ENCODE data around the gene GRIN1.

The GRIN1 gene

DNA sequence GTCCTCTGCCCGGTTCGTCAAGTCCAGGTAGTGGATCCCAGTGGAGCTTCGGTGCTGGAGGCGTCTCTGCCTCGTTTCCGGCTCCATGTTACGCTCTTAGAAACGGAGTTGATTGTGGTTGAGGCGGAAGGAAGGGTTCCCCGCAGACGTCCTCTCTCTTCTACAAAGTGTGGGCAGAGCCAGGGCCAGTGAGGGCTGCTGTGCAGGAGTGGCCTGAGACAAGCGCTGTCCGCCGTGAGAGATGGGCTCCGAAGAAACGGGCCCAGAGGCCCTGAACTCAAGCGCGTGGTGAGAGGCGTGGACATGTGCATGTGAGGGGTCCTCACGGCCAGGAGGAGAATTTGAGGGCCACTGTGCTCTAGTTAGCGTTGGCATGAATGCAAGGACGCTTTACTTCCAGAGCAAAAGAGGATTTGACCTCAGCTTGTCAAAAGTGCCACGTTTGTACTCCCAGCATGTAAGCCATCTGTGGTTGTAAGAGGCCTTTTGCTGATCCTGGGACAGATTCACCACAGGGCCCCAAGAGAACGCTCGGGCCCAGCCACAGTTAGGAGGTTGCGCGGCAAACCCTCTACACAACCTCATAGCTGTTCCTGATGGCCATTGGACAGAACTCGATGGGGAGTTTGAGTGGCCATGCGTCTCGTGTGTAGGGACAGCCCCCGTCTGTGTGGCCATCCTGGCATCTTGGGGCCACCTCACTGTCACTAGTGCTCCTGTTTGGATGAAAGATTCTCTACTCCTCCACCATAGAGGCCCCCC is 42.0 kb upstream of the GRIN1 start:
- Histone ChIP-seq H3K36me3 (ENCODE audit: control insufficient read depth in 2 of 2, insufficient read depth in 1 of 2, low read length in 2 of 2) (peaks cover 0 to 74% of the 10 kb centered on the region in 2 experiments; a peak in 2 of 3 replicates), H3K27ac (ENCODE audit: extremely low read depth, low read depth, low read length) (no peak overlapping the region), H3K9me3 (ENCODE audit: control insufficient read depth, insufficient read depth, low read depth, low read length) (no peaks in the 10 kb centered on the region), H3K4me3 (ENCODE audit: low read depth, low read length) (no peak overlapping the region), H3K4me1 (ENCODE audit: control insufficient read depth, insufficient read depth, low read length) (no peaks in the 10 kb centered on the region)
- POLR2A ChIA-PET, result interaction anchor here (1.2 kb wide), 1 partner anchor 10 kb away, joined by 3 read pairs; the partner anchor contains the start of gene MAN1B1
- TF ChIP-seq ZBTB8A (tag by site-specific recombination; IDR thresholded peaks at IDR 0.05) (no peak), ZBTB7A (tag by site-specific recombination; IDR thresholded peaks at IDR 0.05; ENCODE audit: low read depth) (no peak), GLIS2 (tag by site-specific recombination; IDR thresholded peaks at IDR 0.05) (no peak), ZNF473 (tag by site-specific recombination; IDR thresholded peaks at IDR 0.05) (no peak)
- TF ChIP-seq, protein P1, sequence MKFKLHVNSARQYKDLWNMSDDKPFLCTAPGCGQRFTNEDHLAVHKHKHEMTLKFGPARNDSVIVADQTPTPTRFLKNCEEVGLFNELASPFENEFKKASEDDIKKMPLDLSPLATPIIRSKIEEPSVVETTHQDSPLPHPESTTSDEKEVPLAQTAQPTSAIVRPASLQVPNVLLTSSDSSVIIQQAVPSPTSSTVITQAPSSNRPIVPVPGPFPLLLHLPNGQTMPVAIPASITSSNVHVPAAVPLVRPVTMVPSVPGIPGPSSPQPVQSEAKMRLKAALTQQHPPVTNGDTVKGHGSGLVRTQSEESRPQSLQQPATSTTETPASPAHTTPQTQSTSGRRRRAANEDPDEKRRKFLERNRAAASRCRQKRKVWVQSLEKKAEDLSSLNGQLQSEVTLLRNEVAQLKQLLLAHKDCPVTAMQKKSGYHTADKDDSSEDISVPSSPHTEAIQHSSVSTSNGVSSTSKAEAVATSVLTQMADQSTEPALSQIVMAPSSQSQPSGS (tag by site-specific recombination; IDR thresholded peaks at IDR 0.05; ENCODE audit: low read depth), result no peak
- TF ChIP-seq, protein P2, sequence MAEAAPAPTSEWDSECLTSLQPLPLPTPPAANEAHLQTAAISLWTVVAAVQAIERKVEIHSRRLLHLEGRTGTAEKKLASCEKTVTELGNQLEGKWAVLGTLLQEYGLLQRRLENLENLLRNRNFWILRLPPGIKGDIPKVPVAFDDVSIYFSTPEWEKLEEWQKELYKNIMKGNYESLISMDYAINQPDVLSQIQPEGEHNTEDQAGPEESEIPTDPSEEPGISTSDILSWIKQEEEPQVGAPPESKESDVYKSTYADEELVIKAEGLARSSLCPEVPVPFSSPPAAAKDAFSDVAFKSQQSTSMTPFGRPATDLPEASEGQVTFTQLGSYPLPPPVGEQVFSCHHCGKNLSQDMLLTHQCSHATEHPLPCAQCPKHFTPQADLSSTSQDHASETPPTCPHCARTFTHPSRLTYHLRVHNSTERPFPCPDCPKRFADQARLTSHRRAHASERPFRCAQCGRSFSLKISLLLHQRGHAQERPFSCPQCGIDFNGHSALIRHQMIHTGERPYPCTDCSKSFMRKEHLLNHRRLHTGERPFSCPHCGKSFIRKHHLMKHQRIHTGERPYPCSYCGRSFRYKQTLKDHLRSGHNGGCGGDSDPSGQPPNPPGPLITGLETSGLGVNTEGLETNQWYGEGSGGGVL (tag by site-specific recombination; IDR thresholded peaks at IDR 0.05), result no peak
- CTCF ChIA-PET, result interaction anchor here (1.2 kb wide), 2 partner anchors 29 to 31 kb away, joined by 4 to 5 read pairs; no protein-coding TSS in a partner anchor

DNA sequence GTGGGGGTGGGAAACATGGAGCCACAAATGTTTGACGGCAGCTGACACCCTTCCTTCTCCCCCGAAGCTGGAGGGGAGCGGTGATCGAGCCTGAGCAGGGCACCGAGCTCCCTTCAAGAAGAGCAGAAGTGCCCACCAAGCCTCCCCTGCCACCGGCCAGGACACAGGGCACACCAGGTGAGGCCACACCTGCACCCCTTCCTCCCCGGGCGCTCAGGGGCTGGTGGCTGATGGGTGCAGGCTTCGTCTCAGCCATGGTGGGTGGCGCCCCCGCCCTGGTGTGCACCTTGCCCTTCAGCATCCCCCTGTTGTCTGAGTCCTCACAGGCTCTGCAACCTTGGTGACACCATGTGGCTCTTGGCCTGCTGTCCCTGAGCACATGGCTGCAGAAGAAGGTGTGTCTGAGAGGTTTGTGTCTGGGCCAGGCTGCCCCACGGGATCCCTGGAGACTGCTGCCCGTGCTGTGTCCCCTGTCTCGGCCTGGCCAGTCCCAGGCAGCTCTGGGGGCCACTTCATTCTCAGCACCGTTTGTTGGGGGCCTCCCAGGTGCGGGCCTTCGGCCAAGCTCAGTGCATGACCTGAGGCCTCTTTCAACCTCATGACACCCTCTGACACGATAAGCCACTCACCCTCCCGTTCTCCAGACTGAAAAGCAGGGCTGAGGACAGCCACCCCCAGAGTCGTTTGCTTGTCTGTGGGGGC is 41.0 kb upstream of the GRIN1 start:
- ChIA-PET CTCF (no interaction called here), POLR2A (interaction anchor here (1.2 kb wide), 1 partner anchor 11 kb away, joined by 3 read pairs; the partner anchor contains the start of gene MAN1B1)
- H3K4me3 ChIP-seq (ENCODE audit: low read depth, low read length), result no peak overlapping the region
- H3K36me3 ChIP-seq (ENCODE audit: control insufficient read depth in 2 of 2, insufficient read depth in 1 of 2, low read length in 2 of 2), result peaks cover 0 to 76% of the 10 kb centered on the region in 2 experiments; a peak in 2 of 3 replicates
- H3K9me3 ChIP-seq (ENCODE audit: control insufficient read depth, insufficient read depth, low read depth, low read length), result no peaks in the 10 kb centered on the region
- TF ChIP-seq, protein P3, sequence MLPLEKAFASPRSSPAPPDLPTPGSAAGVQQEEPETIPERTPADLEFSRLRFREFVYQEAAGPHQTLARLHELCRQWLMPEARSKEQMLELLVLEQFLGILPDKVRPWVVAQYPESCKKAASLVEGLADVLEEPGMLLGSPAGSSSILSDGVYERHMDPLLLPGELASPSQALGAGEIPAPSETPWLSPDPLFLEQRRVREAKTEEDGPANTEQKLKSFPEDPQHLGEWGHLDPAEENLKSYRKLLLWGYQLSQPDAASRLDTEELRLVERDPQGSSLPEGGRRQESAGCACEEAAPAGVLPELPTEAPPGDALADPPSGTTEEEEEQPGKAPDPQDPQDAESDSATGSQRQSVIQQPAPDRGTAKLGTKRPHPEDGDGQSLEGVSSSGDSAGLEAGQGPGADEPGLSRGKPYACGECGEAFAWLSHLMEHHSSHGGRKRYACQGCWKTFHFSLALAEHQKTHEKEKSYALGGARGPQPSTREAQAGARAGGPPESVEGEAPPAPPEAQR (tag by site-specific recombination; IDR thresholded peaks at IDR 0.05), result no peak
- TF ChIP-seq, protein P4, sequence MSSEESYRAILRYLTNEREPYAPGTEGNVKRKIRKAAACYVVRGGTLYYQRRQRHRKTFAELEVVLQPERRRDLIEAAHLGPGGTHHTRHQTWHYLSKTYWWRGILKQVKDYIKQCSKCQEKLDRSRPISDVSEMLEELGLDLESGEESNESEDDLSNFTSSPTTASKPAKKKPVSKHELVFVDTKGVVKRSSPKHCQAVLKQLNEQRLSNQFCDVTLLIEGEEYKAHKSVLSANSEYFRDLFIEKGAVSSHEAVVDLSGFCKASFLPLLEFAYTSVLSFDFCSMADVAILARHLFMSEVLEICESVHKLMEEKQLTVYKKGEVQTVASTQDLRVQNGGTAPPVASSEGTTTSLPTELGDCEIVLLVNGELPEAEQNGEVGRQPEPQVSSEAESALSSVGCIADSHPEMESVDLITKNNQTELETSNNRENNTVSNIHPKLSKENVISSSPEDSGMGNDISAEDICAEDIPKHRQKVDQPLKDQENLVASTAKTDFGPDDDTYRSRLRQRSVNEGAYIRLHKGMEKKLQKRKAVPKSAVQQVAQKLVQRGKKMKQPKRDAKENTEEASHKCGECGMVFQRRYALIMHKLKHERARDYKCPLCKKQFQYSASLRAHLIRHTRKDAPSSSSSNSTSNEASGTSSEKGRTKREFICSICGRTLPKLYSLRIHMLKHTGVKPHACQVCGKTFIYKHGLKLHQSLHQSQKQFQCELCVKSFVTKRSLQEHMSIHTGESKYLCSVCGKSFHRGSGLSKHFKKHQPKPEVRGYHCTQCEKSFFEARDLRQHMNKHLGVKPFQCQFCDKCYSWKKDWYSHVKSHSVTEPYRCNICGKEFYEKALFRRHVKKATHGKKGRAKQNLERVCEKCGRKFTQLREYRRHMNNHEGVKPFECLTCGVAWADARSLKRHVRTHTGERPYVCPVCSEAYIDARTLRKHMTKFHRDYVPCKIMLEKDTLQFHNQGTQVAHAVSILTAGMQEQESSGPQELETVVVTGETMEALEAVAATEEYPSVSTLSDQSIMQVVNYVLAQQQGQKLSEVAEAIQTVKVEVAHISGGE (tag by site-specific recombination; conservative IDR thresholded peaks at IDR 0.05; ENCODE audit: low read depth), result no peak
- no peak for TF ChIP-seq GLIS2 (tag by site-specific recombination; IDR thresholded peaks at IDR 0.05)
- no peak for TF ChIP-seq ZFHX2 (tag by site-specific recombination; conservative IDR thresholded peaks at IDR 0.05)
- no peak for TF ChIP-seq ZNF555 (tag by site-specific recombination; conservative IDR thresholded peaks at IDR 0.05)
- no peak for TF ChIP-seq SP2 (tag by site-specific recombination; IDR thresholded peaks at IDR 0.05)
- no peak for TF ChIP-seq ZEB2 (tag by site-specific recombination; IDR thresholded peaks at IDR 0.05)
- no peaks in the 10 kb centered on the region for H3K4me1 ChIP-seq (ENCODE audit: control insufficient read depth, insufficient read depth, low read length)
- no peak overlapping the region for H3K27ac ChIP-seq (ENCODE audit: extremely low read depth, low read depth, low read length)

Data from HEK293 (cell line).